Panc1 (cell line): ENCODE results near the gene SH3BGRL2. TPM values are rescaled to one million over a fixed set of nuclear protein-coding genes. Genes with fewer than 3 reads are reported as not detected.

Experiments
- ATAC-seq: fragments of 200-7000 bp; cut with Tn5 transposase; 2 replicates; pipeline ENCODE4 v1.9.1; 2020; ENCODE audit warnings: mild to moderate bottlenecking, moderate library complexity
- BruUV-seq: library from RNA; stranded (reverse); fragments of 400-500 nt; replicated peaks from 2 replicates; lab custom pipeline; 2021; lab: Mats Ljungman, UMichigan
- CTCF ChIA-PET: fragments of 300-600 bp; sonication (Branson Sonifier 250); formaldehyde crosslinking; loops from one replicate; lab custom pipeline; 2022; ENCODE audit warnings: antibody characterized with exemption; lab: Charles Lee
- POLR2A ChIA-PET: fragments of 300-600 bp; sonication (Branson Sonifier 250); formaldehyde crosslinking; loops from one replicate; lab custom pipeline; 2022; ENCODE audit warnings: antibody characterized with exemption; lab: Charles Lee
- DNase-seq: peaks from one replicate; pipeline ENCODE4 v3.0.0-alpha.2; 2010; ENCODE audit warnings: low read depth, low spot score
- H3K27ac ChIP-seq: 2 replicates; pipeline ENCODE4 v1.5.1; 2011; ENCODE audit warnings: mild to moderate bottlenecking, low read length, inconsistent platforms
- H3K27me3 ChIP-seq: fragments of 200-500 bp; sonication (Bioruptor generic); 2 replicates; pipeline ENCODE4 v1.6.0; 2014; ENCODE audit warnings: low read length, inconsistent platforms; ENCODE audit not compliant: control insufficient read depth, insufficient read depth
- H3K36me3 ChIP-seq: fragments of 200-500 bp; sonication (Bioruptor generic); 2 replicates; pipeline ENCODE4 v1.5.1; 2014; ENCODE audit warnings: inconsistent platforms, mild to moderate bottlenecking, low read length, moderate library complexity; ENCODE audit not compliant: control insufficient read depth, insufficient read depth
- H3K4me1 ChIP-seq: 2 replicates; pipeline ENCODE4 v1.5.1; 2011; ENCODE audit warnings: inconsistent platforms, mild to moderate bottlenecking, low read length, moderate library complexity; ENCODE audit not compliant: control insufficient read depth, insufficient read depth
- H3K4me3 ChIP-seq, 2 experiments: 2 replicates each; pipeline ENCODE4 v1.5.1; 2011 to 2012; ENCODE audit warnings: low read depth in 2 of 2, low read length in 2 of 2, mild to moderate bottlenecking in 2 of 2, inconsistent platforms in 1 of 2, moderate library complexity in 1 of 2
- H3K9me3 ChIP-seq: fragments of 200-500 bp; sonication (Bioruptor generic); 2 replicates; pipeline ENCODE4 v1.5.1; 2014; ENCODE audit warnings: low read depth, mild to moderate bottlenecking, inconsistent platforms, low read length, moderate library complexity; ENCODE audit not compliant: control insufficient read depth, insufficient read depth
- POLR2AphosphoS5 ChIP-seq: IDR thresholded peaks from 2 replicates; pipeline ENCODE4 v1.6.1; 2012; ENCODE audit warnings: mild to moderate bottlenecking, low read depth, low read length, moderate library complexity
- SIN3A ChIP-seq: IDR thresholded peaks from 2 replicates; pipeline ENCODE4 v1.6.1; 2012; ENCODE audit warnings: low read depth, mild to moderate bottlenecking, low read length, moderate library complexity, borderline replicate concordance; ENCODE audit not compliant: insufficient read depth
- TCF7L2 ChIP-seq: IDR thresholded peaks from 2 replicates; pipeline ENCODE4 v1.6.1; 2011; ENCODE audit warnings: mild to moderate bottlenecking, low read depth, low read length, inconsistent platforms
- in situ Hi-C: cut with HindIII; loops from 2 replicates; pipeline ENCODE4 v1.10.0; 2016; ENCODE audit warnings: low sequenced_read_pairs, low pct_unique_long_range_greater_than_20kb
- intact Hi-C: fragments of 100-400 bp; cut with micrococcal nuclease; formaldehyde crosslinking; loops from one replicate; pipeline ENCODE4 v1.10.0; 2022; ENCODE audit not compliant: unreplicated experiment
- total RNA-seq: library from RNA; stranded (reverse); gene quantifications from one replicate; pipeline ENCODE4 v1.2.1, GENCODE V29; 2021; ENCODE audit not compliant: unreplicated experiment
- TF ChIP-seq, protein P1 (sequence below), 2 experiments: IDR thresholded peaks; 2 replicates each; pipeline ENCODE4 v1.6.1; 2011 to 2012; ENCODE audit warnings: low read depth in 2 of 2, control low read depth in 1 of 2, low read length in 1 of 2, mild to moderate bottlenecking in 1 of 2, moderate library complexity in 1 of 2; ENCODE audit not compliant: insufficient read depth in 1 of 2
- TF ChIP-seq, protein P2 (sequence below): fragments of 450-650 bp; IDR thresholded peaks from 2 replicates; pipeline ENCODE4 v1.5.1; 2017; ENCODE audit warnings: mild to moderate bottlenecking

SH3BGRL2 gene
- total RNA-seq, 1 experiment from 2014 or later = 8.5 TPM

DNA sequence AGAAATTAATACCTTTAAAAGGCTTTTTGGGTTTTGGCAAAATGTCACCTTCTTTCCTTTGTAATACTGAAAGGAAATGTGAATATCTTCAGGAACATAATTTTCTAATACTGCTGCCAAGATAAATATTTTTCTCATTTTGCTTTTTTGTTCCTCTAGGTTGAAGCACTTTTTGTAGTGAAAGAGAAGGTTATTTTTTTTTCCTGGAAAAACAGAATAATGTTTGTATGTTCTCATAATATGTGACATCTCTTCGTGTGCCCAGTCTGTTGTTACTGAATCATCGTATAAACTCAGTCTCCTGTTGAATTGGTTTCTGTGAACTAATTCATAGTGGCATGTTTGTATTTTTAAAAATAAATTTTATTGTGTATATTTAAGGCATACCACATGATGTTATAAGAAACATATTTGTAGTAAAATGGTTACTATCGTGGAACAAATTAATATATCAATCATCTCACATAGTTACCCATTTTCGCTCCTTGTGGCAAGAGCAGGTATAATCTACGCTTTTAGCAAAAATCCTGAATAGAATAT, 74.4 kb downstream of the SH3BGRL2 start:
- DNase-seq = no peak
- intact Hi-C loops (no loop called here), in situ Hi-C loops (no loop called here)
- Histone ChIP-seq H3K4me1 (no peaks in the 10 kb centered on the region), H3K36me3 (no peaks in the 10 kb centered on the region), H3K27ac (no peak overlapping the region), H3K9me3 (no peaks in the 10 kb centered on the region), H3K4me3 (no peak overlapping the region), H3K27me3 (no peaks in the 10 kb centered on the region)
- CTCF ChIA-PET = no interaction called here
- ATAC-seq = no peak
- POLR2A ChIA-PET = no interaction called here
- TF ChIP-seq SIN3A (no peak), TCF7L2 (no peak), POLR2AphosphoS5 (no peak)
- TF ChIP-seq, protein P1, sequence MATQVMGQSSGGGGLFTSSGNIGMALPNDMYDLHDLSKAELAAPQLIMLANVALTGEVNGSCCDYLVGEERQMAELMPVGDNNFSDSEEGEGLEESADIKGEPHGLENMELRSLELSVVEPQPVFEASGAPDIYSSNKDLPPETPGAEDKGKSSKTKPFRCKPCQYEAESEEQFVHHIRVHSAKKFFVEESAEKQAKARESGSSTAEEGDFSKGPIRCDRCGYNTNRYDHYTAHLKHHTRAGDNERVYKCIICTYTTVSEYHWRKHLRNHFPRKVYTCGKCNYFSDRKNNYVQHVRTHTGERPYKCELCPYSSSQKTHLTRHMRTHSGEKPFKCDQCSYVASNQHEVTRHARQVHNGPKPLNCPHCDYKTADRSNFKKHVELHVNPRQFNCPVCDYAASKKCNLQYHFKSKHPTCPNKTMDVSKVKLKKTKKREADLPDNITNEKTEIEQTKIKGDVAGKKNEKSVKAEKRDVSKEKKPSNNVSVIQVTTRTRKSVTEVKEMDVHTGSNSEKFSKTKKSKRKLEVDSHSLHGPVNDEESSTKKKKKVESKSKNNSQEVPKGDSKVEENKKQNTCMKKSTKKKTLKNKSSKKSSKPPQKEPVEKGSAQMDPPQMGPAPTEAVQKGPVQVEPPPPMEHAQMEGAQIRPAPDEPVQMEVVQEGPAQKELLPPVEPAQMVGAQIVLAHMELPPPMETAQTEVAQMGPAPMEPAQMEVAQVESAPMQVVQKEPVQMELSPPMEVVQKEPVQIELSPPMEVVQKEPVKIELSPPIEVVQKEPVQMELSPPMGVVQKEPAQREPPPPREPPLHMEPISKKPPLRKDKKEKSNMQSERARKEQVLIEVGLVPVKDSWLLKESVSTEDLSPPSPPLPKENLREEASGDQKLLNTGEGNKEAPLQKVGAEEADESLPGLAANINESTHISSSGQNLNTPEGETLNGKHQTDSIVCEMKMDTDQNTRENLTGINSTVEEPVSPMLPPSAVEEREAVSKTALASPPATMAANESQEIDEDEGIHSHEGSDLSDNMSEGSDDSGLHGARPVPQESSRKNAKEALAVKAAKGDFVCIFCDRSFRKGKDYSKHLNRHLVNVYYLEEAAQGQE (IDR thresholded peaks at IDR 0.05; ENCODE audit: insufficient read depth in 1 of 2, low read depth in 2 of 2, low read length in 1 of 2) = no peak
- TF ChIP-seq, protein P2, sequence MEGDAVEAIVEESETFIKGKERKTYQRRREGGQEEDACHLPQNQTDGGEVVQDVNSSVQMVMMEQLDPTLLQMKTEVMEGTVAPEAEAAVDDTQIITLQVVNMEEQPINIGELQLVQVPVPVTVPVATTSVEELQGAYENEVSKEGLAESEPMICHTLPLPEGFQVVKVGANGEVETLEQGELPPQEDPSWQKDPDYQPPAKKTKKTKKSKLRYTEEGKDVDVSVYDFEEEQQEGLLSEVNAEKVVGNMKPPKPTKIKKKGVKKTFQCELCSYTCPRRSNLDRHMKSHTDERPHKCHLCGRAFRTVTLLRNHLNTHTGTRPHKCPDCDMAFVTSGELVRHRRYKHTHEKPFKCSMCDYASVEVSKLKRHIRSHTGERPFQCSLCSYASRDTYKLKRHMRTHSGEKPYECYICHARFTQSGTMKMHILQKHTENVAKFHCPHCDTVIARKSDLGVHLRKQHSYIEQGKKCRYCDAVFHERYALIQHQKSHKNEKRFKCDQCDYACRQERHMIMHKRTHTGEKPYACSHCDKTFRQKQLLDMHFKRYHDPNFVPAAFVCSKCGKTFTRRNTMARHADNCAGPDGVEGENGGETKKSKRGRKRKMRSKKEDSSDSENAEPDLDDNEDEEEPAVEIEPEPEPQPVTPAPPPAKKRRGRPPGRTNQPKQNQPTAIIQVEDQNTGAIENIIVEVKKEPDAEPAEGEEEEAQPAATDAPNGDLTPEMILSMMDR = no peak; the same call in 1 of the 2 replicates
- no TSS peak for BruUV-seq

DNA sequence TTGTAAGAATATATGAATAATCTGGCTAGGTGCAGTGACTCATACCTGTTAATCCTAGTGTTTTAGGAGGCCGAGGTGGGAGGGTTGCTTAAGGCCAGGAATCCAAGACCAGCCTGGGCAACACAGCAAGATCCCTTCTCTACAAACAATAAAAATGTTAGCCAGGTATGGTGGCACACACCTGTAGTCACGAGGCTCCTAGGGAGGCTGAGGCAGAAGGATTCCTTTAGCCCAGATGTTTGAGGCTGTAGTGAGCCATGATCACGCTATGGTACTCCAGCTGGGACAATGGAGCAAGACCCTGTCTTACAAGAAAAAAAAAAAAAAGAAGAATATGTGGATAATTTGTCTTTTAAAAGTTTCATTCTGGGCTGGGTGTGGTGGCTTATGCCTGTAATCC, 75.4 kb downstream of the SH3BGRL2 start:
- TF ChIP-seq, protein P2 = no peak
- no peak for TF ChIP-seq SIN3A
- no peak for TF ChIP-seq POLR2AphosphoS5
- no peak for TF ChIP-seq TCF7L2
- TF ChIP-seq, protein P1 (IDR thresholded peaks at IDR 0.05; ENCODE audit: insufficient read depth in 1 of 2, low read depth in 2 of 2, low read length in 1 of 2) = no peak
- in situ Hi-C loops (no loop called here), intact Hi-C loops (no loop called here)
- Histone ChIP-seq H3K9me3 (no peaks in the 10 kb centered on the region), H3K27me3 (no peaks in the 10 kb centered on the region), H3K27ac (no peak overlapping the region), H3K36me3 (no peaks in the 10 kb centered on the region), H3K4me1 (no peaks in the 10 kb centered on the region), H3K4me3 (no peak overlapping the region)
- DNase-seq = no peak
- ChIA-PET CTCF (no interaction called here), POLR2A (no interaction called here)
- no peak for ATAC-seq
- BruUV-seq = no TSS peak
